ENCODE measurements around the gene ZNF814.
"Not testable (repeated sequence)": the region's sequence is repeated elsewhere in the genome, so short reads cannot be mapped to it uniquely, and the experiment has no call there.

ZNF814 gene

GRCh38 chr19:57888560-57889231 is at the start of gene ZNF814:
Gene ZNF814 (minus strand): TSS chr19:57889037. CDS start chr19:57888802, 235 bp downstream.
- DNase-seq = no peak

GRCh38 chr19:57935731-57936130 is 46.9 kb upstream of the ZNF814 start:
- DNase-seq = no peak

GRCh38 chr19:57934820-57935665 is 46.2 kb upstream of the ZNF814 start, which contains the start of gene ZNF418:
Gene ZNF418 (minus strand): TSS chr19:57935402. CDS start chr19:57933822, 1,580 bp downstream.
- no peak for DNase-seq

GRCh38 chr19:57927587-57927986 is 38.8 kb upstream of the ZNF814 start:
- DNase-seq = no peak

GRCh38 chr19:57916168-57916995 is 27.5 kb upstream of the ZNF814 start, which contains the start of gene ZNF417:
Gene ZNF417 (minus strand): TSS chr19:57916592. CDS start chr19:57916411, 181 bp downstream.
- peak; percentile 92 to 96 for DNase-seq

GRCh38 chr19:57914531-57914930 is 25.7 kb upstream of the ZNF814 start:
- DNase-seq = no peak

GRCh38 chr19:57907394-57907793 is 18.6 kb upstream of the ZNF814 start:
- no peak for DNase-seq

GRCh38 chr19:57905258-57905657 is 16.4 kb upstream of the ZNF814 start:
- DNase-seq = no peak

- no peak for DNase-seq
These were observed 14.9 kb upstream of the ZNF814 start for GRCh38 chr19:57903618-57904184.

GRCh38 chr19:57900311-57900710 is 11.5 kb upstream of the ZNF814 start:
- no peak for DNase-seq

GRCh38 chr19:57890706-57891105 is 1.9 kb upstream of the ZNF814 start:
- DNase-seq = not testable (repeated sequence)

GRCh38 chr19:57888107-57888559 is 704 bp downstream of the ZNF814 start:
- DNase-seq = no peak

- DNase-seq = no peak
These were observed 1.5 kb downstream of the ZNF814 start for GRCh38 chr19:57887195-57887941.

- DNase-seq = no peak
These were observed 2.8 kb downstream of the ZNF814 start for GRCh38 chr19:57886046-57886445.

GRCh38 chr19:57873883-57874799 is 14.7 kb downstream of the ZNF814 start:
- not testable (repeated sequence) for DNase-seq

- DNase-seq = no peak
These were observed 16.4 kb downstream of the ZNF814 start for GRCh38 chr19:57872450-57872849.

GRCh38 chr19:57870225-57870624 is 18.6 kb downstream of the ZNF814 start:
- DNase-seq = no peak

- not testable (repeated sequence) for DNase-seq
These were observed 19.2 kb downstream of the ZNF814 start for GRCh38 chr19:57869655-57870054.

- no peak for DNase-seq
These were observed 20.9 kb downstream of the ZNF814 start for GRCh38 chr19:57867868-57868492.

GRCh38 chr19:57862351-57862750 is 26.5 kb downstream of the ZNF814 start:
- DNase-seq = not testable (repeated sequence)
